RPMI7951 (cell line): ENCODE data around the gene ADGRG6. TPM values are rescaled to one million over a fixed set of nuclear protein-coding genes. Genes with fewer than 3 reads are reported as not detected.

Experiments
- DNase-seq: peaks from one replicate; pipeline ENCODE4 v3.0.0-alpha.2; 2012; ENCODE audit warnings: low read depth
- total RNA-seq: library from RNA; depleted of rRNA; stranded (reverse); fragments of >200 nt; shearing (Covaris generic); gene quantifications from 2 replicates; pipeline ENCODE4 v1.2.3, GENCODE V29; 2014

Gene ADGRG6
- total RNA-seq, 1 experiment from 2014 or later: 3.2 TPM

- DNase-seq: no peak
Observed at GRCh38 chr6:142291512-142291911, 10.3 kb upstream of the ADGRG6 start.

- no peak for DNase-seq
Observed at GRCh38 chr6:142292166-142292924, 9.5 kb upstream of the ADGRG6 start.

DNA sequence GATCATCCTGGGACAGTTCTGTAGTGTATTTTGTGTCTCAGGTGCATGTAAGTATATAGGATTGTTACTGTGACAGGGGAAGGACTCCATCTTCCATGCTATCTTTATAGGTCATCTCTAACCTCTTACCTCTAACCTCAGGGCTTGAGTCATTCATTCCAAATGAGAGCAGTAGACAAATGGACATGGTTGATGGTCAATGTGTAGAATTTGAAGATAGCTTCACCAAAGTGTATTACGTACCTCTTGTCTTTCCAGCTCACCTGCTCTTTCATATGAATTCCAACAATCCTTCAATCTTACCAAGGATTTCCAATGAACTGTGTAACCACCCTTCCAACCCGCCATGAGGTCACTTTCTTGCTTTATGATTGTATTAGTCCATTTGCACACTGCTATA, 8.7 kb upstream of the ADGRG6 start:
- no peak for DNase-seq

DNA sequence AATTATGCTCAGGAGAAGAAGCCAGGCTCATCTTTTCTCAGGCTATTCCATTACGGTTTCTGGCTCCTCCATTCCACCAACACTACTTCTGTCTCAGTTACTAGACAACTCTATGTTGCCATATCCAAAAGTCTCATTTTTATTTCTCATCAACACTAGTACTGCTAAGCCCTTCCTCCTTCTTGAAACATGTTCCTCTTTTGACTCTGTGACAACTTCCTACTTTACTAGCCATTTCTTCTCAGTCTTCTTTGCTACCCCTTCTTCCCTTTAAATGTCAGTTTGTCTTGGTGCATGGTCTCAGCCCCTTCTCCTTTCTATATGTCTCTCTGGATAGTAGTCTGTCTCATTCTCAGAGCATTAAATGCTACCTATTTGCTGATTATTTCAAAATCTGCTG, 7.1 kb upstream of the ADGRG6 start:
- no peak for DNase-seq

DNA sequence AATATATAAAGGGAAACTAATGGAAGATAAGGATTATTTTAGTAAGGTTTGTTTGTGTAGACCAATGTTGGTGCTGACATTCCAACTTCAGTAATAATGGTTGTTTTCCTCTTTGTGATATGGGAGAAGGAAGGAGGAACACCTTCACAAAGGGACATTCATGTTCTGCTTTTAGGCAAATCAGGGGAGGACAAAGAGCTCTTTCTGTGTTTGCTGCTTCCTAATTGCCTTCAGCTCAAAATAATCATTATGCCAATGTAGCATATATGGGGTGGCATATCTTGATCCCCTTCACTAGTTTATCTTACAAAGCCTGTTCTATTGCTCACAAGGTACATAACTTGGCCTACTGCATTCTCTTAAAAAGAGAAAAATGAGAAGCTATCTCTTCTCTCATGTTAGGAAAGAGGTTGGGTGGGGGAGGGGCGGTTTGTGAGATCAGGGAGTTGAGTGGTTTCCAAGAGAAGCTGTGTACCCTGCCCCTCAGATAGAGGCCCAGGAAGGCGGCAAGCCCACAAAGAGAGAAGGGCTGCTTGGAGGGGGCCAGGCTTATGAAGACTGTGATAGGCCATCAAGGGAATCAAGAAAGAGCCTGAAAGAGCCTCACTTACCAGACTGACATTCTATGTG, 4.7 kb upstream of the ADGRG6 start:
- DNase-seq: no peak

DNA sequence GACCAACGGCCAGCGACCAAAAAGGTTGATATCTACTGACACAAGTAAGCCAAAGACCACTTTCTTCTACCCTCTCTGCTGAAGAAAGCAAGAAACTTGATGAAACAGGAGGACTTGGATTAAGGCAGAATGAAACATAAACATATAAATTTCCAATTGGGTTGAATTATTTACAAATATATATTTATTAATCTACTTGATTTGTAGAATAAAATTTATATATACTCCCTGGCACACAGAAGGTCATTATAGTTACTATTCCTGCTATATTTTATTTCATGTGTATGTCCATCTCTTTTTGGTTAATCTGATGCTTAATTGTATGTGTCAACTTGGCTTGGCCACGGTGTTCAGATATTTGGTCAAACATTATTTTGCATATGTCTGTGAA, 4.2 kb upstream of the ADGRG6 start:
- no peak for DNase-seq

GRCh38 chr6:142297996-142298753, 3.6 kb upstream of the ADGRG6 start:
- peak; percentile 41 for DNase-seq

GRCh38 chr6:142300302-142300701, 1.5 kb upstream of the ADGRG6 start:
- no peak for DNase-seq

DNA sequence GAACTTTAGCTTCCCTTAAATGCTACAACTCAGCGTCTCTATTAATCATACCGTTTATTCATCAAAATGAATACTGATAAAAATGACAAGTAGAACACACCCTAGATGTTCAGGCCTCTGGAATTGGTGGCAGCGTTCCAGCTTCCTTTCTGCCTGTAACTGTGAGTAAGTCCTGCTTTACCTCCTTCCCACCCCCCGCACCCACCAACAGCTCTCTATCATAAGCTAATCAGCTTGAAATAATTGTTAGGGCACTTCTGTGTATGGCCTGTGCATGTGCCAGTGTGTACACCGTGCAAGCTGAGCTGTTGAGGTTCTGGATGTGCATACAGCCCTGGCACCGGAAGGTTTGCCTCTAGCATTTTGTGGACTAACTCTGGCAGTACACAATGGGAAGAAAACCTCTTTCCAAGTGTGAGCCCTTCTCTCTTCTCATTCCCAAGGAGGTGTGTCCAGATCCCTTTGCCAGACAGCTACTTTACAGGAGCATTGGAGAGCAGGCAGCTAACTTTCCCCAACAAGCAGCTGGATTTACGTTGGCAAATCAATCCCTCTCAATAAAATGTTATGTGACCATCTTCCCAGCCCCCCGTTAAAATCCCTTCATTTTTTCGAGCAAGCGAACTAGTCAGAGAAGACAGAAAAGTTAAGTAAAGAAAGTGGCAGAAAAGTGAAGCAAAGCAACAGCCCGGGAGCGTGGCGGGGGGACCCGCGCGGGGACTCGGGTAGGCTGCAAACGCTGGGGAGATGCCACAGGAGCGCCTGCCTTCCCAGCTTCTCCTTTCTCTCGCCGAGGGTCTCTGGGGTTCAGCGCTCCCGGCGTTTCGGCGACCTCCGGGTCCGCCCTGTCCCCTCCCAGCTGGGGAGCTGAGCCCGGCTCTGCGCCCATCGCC, 803 bp upstream of the ADGRG6 start:
- DNase-seq: peak; percentile 9

DNA sequence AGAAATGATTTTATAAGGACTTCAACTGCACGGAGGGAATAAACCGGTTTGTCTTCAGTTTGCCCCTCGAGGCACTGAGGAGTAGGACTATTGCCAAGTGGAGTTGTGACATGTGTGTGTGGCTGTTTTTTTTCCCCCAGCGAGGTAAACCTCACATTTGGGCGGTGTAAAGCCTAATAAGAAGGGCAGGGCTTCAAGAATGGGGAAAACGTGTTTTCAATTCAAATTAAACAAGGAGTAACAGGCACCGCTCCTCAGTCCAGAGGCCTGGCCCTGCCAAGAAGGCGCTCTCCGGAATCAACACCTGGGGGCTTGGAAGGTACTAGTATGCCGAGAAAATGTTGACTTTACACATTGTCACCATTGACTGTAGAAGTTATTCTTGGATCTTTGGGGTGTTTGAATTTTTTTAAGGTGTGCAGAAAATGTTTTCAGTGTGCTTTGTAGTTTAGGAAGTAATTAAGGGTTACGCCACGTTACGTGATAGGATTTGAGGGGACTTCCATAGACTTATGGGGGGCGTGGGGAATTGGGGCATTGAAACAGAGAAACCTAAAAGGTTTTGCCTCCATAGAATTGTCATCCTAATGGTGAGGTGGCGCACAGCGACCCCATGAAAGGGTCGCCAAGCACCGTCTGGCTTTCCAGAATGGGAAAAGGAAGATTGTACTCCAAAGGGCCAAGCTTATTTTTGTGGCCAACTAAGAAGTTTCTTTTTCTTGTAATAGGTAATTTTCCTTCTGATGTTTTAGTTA, 791 bp downstream of the ADGRG6 start:
- DNase-seq: peak; percentile 12

DNA sequence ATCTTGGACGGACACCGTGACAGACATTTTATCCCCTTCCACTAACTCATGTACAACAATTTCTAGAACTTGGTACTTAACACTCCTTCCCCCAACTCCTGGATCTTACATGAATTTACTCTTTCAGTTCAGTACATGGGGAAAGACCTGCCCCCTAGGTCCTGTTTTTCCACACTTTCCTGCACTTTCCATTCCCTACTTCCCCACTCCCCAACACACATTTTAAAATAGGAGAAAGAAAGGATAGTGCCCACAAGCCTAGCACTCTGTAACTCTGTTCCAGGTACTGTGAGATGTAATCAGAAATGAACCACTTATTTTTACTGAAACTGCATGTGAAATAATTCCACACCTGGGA, 1.3 kb downstream of the ADGRG6 start:
- no peak for DNase-seq

GRCh38 chr6:142304241-142304640, 2.4 kb downstream of the ADGRG6 start:
- DNase-seq: no peak

DNA sequence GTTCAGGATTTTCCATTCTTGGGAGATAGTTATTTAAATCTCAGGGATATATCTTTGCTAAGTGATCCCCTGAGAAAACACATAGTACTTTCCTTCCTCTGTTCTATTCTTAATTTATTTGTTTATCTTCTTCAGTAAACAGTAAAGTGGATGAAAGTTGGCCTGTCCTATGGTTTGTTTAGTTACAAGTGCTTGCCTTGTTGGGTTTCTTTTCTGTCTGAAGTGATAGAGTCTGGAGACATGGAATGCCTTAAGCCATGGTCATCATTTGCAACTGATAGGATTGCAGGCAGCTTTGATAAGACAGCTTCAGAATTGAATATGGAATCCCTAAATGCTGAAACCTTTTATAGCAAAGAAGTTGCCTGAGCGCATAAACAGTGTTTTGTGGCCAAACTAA, 4.9 kb downstream of the ADGRG6 start:
- no peak for DNase-seq

DNA sequence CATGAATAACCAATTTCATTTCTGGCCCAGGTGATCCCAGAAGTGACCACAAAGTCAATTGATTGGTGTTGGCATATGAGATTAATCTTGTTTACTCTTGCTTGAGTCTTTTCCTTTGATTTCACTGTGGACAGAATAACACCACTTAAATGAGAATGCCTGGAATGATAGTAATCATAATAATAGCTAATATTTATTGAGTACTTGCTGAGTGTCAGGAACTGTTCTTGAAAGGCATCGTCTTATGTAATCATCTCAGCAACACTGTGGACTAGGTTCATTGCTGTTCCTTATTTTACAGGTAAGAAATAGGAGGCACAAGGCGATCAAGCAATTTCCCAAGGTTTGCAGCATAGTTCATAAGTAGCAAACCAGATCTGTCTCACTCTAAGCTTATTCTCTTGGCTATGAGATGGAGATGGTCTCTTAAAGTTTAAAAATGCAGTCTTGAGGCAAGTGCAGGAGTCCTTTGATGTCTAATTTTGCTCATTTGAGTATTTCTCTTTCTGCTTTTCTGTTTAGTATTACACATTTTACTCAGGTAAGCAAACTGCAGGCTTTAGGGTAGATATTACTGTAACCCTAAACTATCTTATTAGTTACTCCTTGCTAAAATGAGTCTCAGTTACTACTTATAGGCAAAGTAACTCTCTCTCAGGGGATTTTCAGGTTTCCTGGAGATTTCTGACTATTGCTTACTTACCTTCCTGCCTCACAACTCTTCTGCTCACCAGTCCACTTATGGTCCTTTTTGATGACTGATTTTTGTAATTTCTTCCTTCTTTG, 6.3 kb downstream of the ADGRG6 start:
- no peak for DNase-seq

GRCh38 chr6:142309426-142309825, 7.6 kb downstream of the ADGRG6 start:
- DNase-seq: no peak

DNA sequence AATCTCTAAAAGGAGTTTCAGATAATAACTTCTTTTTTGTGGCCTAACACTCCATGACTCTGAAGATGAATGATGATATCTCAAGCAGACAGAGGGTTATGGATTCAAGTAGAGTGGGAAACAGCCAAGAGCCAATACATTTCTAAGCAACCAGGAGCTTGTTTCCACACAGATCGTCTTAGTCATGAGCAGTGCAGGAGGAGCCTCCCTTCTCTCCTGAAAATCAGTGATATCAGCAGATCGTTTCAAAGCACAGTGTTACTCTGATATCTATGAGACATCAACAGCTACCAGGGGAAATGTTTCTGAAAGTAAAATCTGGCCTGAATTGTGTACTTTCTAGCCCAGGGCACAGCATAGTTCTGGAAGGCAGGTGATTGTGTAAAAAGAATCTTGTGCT, 11.5 kb downstream of the ADGRG6 start:
- DNase-seq: peak; percentile 21

- no peak for DNase-seq
Observed at GRCh38 chr6:142316791-142317368, 15.1 kb downstream of the ADGRG6 start.

GRCh38 chr6:142318714-142319113, 16.9 kb downstream of the ADGRG6 start:
- no peak for DNase-seq

GRCh38 chr6:142320366-142320765, 18.6 kb downstream of the ADGRG6 start:
- no peak for DNase-seq

GRCh38 chr6:142321451-142321850, 19.6 kb downstream of the ADGRG6 start:
- no peak for DNase-seq
